Mammary epithelial cell (primary cell): ENCODE data around the gene CIITA.
"Not testable (repeated sequence)": the region's sequence is repeated elsewhere in the genome, so short reads cannot be mapped to it uniquely, and the experiment has no call there.

Source experiments
- EZH2 ChIP-seq: IDR thresholded peaks from 2 replicates; pipeline ENCODE4 v1.6.1; 2012; ENCODE audit warnings: low read length, inconsistent platforms, borderline replicate concordance
- TF ChIP-seq, protein P1 (sequence below), 2 donors: IDR thresholded peaks in 1 of 2; conservative IDR thresholded peaks in 1 of 2; 2 replicates each; pipeline ENCODE4 v1.5.1; 2011 to 2012; ENCODE audit warnings: inconsistent platforms in 2 of 2, low read length in 2 of 2, mild to moderate bottlenecking in 2 of 2, control low read depth in 1 of 2, low read depth in 1 of 2; ENCODE audit not compliant: insufficient read depth in 1 of 2; ENCODE audit errors: extremely low read depth in 1 of 2

DNA sequence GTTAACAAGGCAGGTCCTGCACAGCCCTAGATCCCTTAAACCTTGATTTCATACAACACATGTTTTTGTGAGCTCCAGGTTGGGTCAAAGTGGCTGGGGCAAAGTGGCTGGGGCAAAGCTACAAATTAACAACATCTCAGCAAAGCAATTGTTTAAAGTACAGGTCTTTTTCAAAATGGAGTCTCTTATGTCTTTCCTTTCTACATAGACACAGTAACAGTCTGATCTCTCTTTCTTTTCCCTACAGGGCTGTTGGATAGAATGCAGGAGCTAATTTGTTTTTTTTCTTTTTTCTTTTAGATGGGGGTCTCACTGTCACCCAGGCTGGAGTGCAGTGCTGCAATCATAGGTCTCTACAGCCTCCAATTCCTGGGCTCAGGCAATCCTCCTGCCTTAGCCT, 46.8 kb upstream of the CIITA start:
- TF ChIP-seq, protein P1, sequence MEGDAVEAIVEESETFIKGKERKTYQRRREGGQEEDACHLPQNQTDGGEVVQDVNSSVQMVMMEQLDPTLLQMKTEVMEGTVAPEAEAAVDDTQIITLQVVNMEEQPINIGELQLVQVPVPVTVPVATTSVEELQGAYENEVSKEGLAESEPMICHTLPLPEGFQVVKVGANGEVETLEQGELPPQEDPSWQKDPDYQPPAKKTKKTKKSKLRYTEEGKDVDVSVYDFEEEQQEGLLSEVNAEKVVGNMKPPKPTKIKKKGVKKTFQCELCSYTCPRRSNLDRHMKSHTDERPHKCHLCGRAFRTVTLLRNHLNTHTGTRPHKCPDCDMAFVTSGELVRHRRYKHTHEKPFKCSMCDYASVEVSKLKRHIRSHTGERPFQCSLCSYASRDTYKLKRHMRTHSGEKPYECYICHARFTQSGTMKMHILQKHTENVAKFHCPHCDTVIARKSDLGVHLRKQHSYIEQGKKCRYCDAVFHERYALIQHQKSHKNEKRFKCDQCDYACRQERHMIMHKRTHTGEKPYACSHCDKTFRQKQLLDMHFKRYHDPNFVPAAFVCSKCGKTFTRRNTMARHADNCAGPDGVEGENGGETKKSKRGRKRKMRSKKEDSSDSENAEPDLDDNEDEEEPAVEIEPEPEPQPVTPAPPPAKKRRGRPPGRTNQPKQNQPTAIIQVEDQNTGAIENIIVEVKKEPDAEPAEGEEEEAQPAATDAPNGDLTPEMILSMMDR (conservative IDR thresholded peaks at IDR 0.05 in 1 of 2, IDR thresholded peaks at IDR 0.05 in 1 of 2; ENCODE audit: extremely low read depth in 1 of 2, insufficient read depth in 1 of 2, low read depth in 1 of 2, low read length in 2 of 2) = not testable (repeated sequence)
- TF ChIP-seq EZH2 = not testable (repeated sequence)
